ENCODE measurements around the gene CMC2. TPM values are rescaled to one million over a fixed set of nuclear protein-coding genes. Genes with fewer than 3 reads are reported as not detected.
A peak's percentile ranks its signal among the peaks of the same experiment; 100 is the strongest.

Gene CMC2
- total RNA-seq, result 136 TPM
- long read RNA-seq, full-length matches to known transcripts, result 66 of 110 reads
- long read RNA-seq, partial matches to known transcripts, result 0 of 110 reads
- long read RNA-seq, other reads (novel, unspliced or antisense), result 44 of 110 reads

DNA sequence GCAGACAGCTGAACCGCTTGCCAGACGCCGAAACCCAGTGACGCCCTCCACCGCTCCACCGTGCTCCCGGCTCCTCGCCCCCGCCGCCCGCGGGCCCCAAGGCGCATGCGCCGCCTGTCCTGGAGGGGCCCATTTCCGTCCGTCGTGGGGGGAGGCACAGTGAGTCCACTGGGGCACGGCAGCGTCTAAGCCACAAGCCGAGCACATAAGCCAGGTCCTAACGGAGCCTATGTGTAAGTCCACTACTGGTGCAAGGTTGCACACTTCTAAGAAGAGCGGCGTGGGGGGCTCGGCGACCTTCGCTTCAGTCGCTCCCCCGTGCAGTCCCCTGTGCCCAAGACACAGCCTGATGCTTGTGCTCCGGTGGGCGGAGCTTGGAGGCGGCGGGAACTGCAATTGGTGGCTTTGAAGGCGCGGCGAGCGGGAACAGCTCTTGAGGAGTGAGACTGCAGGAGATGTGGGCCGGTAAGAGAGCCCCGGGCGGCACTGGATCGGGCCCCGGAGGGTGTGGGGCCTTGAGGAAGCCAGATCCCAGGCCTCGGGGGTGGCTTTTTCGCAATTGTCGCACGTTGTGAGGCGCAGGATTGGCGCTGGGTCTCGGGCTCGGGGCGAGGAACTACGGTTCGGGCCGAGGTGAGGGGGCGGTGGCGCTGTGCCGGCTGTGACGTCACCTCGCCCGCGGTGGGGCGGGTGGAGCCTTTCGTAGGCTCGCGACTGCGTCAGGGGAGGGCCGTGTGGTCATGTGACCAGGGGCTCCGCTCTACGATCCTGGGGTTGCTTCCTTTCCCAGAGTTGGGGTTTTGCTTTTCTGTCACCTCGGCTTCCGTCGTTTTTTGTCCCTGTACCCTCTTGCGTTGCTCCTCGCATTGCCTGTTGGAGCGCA is at the start of gene CMC2, which contains the start of gene CENPN:
TSS of gene CMC2 (minus strand) at position 73 of the 883 bp plus-strand sequence. CDS start 9,491 bp downstream, outside the sequence.
TSS of gene CENPN (plus strand) at position 402 of the 883 bp plus-strand sequence. CDS start 4,726 bp downstream, outside the sequence.
- Histone ChIP-seq H3K9me3 (replicated peaks) (no peaks in the 10 kb centered on the region), H3K36me3 (no peaks in the 10 kb centered on the region), H3K27ac (replicated peaks) (peak within 1 kb of the TSS; percentile 99), H3K27me3 (ENCODE audit: low read depth) (no peaks in the 10 kb centered on the region), H3K4me1 (peaks cover 46% of the 10 kb centered on the region), H3K4me3 (peak within 1 kb of the TSS; percentile 94)
- TF ChIP-seq, protein P1, sequence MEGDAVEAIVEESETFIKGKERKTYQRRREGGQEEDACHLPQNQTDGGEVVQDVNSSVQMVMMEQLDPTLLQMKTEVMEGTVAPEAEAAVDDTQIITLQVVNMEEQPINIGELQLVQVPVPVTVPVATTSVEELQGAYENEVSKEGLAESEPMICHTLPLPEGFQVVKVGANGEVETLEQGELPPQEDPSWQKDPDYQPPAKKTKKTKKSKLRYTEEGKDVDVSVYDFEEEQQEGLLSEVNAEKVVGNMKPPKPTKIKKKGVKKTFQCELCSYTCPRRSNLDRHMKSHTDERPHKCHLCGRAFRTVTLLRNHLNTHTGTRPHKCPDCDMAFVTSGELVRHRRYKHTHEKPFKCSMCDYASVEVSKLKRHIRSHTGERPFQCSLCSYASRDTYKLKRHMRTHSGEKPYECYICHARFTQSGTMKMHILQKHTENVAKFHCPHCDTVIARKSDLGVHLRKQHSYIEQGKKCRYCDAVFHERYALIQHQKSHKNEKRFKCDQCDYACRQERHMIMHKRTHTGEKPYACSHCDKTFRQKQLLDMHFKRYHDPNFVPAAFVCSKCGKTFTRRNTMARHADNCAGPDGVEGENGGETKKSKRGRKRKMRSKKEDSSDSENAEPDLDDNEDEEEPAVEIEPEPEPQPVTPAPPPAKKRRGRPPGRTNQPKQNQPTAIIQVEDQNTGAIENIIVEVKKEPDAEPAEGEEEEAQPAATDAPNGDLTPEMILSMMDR (IDR thresholded peaks at IDR 0.05; ENCODE audit: borderline replicate concordance), result no peak
- intact Hi-C loops (cut with micrococcal nuclease), result no loop called here
- peak; percentile 99 for DNase-seq

DNA sequence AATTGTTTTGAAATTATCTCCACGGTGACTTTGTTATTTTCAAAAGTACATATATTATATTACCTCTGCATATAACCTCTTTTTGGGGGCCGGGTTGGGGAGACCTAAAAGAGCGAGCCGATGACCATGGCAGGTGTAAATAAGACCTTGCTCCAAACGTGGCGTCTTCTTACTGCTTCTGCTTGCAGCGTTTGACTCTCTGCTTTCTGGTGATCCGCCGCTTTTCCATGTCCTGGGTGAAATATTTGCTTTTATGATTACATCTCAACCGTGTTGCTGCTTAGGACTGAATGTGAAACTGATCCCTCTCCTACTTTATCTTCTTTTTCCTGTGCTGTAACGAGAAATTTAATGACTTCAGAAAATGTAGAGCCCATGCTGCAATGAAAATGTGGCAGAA is 47.1 kb upstream of the CMC2 start:
- no peak overlapping the region for H3K4me3 ChIP-seq
- no peaks in the 10 kb centered on the region for H3K36me3 ChIP-seq
- TF ChIP-seq, protein P1 (IDR thresholded peaks at IDR 0.05; ENCODE audit: borderline replicate concordance), result no peak
- intact Hi-C loops (cut with micrococcal nuclease), result no loop called here
- no peaks in the 10 kb centered on the region for H3K27me3 ChIP-seq (ENCODE audit: low read depth)
- no peak overlapping the region for H3K27ac ChIP-seq (replicated peaks)
- H3K9me3 ChIP-seq (replicated peaks), result peaks cover 16% of the 10 kb centered on the region
- H3K4me1 ChIP-seq, result no peaks in the 10 kb centered on the region
- DNase-seq, result no peak

DNA sequence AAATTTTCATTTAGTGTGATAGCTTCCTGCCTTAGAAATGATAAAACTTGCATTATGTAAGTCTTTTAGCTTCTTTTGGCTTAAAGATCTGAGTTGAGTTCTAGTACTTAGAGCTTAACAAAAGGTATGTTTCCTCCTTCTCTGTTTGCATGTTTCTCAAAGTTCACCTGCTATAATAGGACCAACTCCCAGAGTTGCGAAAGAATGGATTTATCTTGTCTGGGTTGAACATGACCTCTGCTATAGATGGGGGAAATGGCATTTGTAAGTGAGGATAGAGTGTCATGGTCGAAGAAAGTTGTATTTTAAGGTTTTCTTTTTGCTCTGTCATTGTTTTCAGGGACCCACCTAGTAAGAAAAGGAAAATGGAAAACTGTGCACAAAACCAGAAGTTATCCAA is 36.1 kb upstream of the CMC2 start:
- Histone ChIP-seq H3K36me3 (peaks cover 48% of the 10 kb centered on the region), H3K4me1 (peaks cover 26% of the 10 kb centered on the region), H3K27ac (replicated peaks) (no peak overlapping the region), H3K4me3 (no peak overlapping the region), H3K27me3 (ENCODE audit: low read depth) (no peaks in the 10 kb centered on the region), H3K9me3 (replicated peaks) (no peaks in the 10 kb centered on the region)
- no peak for DNase-seq
- intact Hi-C loops (cut with micrococcal nuclease), result no loop called here
- TF ChIP-seq, protein P1 (IDR thresholded peaks at IDR 0.05; ENCODE audit: borderline replicate concordance), result no peak

DNA sequence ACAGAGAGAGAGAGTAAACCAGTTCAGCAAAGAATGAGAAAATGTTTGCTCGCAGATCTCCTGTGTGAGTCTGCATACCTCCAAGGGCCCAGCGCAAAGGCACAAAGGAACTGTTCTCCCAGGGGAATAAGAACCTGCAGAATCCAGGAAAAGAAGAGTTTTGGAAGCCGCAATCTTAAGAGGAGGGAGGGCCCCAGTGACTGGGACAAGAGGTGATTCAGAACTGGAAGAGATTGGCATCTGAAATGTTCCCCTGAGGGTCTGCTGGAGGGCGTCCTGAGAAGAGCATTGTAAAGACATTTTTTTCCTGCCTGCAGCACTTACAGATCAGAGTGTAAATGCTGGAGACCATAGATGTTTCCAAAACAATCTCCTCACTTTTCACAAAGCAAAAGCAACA is 35.0 kb upstream of the CMC2 start:
- no peaks in the 10 kb centered on the region for H3K9me3 ChIP-seq (replicated peaks)
- intact Hi-C loops (cut with micrococcal nuclease), result no loop called here
- H3K36me3 ChIP-seq, result peaks cover 48% of the 10 kb centered on the region
- no peak for DNase-seq
- peaks cover 37% of the 10 kb centered on the region for H3K4me1 ChIP-seq
- TF ChIP-seq, protein P1 (IDR thresholded peaks at IDR 0.05; ENCODE audit: borderline replicate concordance), result no peak
- H3K27ac ChIP-seq (replicated peaks), result no peak overlapping the region
- no peak overlapping the region for H3K4me3 ChIP-seq
- H3K27me3 ChIP-seq (ENCODE audit: low read depth), result no peaks in the 10 kb centered on the region

DNA sequence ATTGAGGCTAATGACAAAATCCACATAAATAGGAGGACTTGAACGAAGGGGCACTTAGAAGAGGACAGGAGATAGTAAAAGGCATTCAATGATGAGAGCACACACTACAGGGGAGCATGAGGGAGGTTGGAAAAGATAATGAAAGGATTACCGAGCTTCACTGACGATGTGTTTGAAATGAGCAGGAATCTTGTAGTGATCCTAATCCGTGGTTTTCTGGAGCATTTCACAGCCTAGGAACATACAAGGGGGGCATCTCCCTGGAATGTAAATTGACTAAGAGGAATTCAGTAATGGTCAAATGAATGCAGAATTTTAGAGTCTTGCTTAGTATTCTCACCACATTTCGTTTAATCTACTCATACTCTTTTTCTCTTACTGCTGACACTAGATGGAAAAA is 34.2 kb upstream of the CMC2 start:
- intact Hi-C loops (cut with micrococcal nuclease), result no loop called here
- Histone ChIP-seq H3K27me3 (ENCODE audit: low read depth) (no peaks in the 10 kb centered on the region), H3K4me1 (peaks cover 43% of the 10 kb centered on the region), H3K36me3 (peaks cover 46% of the 10 kb centered on the region), H3K27ac (replicated peaks) (no peak overlapping the region), H3K4me3 (no peak overlapping the region), H3K9me3 (replicated peaks) (no peaks in the 10 kb centered on the region)
- TF ChIP-seq, protein P1 (IDR thresholded peaks at IDR 0.05; ENCODE audit: borderline replicate concordance), result no peak
- no peak for DNase-seq
